DOHH2 (cell line): Measurements from ENCODE around the gene ABCB1.

Experiments
- H3F3A ChIP-seq: fragments of 200-600 bp; sonication (generic), shearing (Covaris generic); 2 replicates; pipeline ENCODE4 v1.6.0; 2016; ENCODE audit warnings: antibody characterized with exemption, mild to moderate bottlenecking; ENCODE audit not compliant: control insufficient read depth, insufficient read depth
- H3K27ac ChIP-seq: fragments of 200-600 bp; sonication (generic); 2 replicates; pipeline ENCODE4 v1.5.1; 2014; ENCODE audit warnings: low read depth, mild to moderate bottlenecking, low read length, moderate library complexity
- H3K27me3 ChIP-seq: fragments of 200-600 bp; sonication (generic); 2 replicates; pipeline ENCODE4 v1.6.1; 2014; ENCODE audit warnings: mild to moderate bottlenecking, low read length, mixed read lengths; ENCODE audit not compliant: control insufficient read depth
- H3K36me3 ChIP-seq: fragments of 200-600 bp; sonication (generic); 2 replicates; pipeline ENCODE4 v1.6.1; 2014; ENCODE audit warnings: mild to moderate bottlenecking, low read length, moderate library complexity, mixed read lengths; ENCODE audit not compliant: control insufficient read depth
- H3K4me1 ChIP-seq: fragments of 200-600 bp; sonication (generic); 2 replicates; pipeline ENCODE4 v1.6.1; 2014; ENCODE audit warnings: mild to moderate bottlenecking, low read length, mixed read lengths; ENCODE audit not compliant: control insufficient read depth
- H3K4me2 ChIP-seq: fragments of 200-600 bp; sonication (generic); 2 replicates; pipeline ENCODE4 v1.6.0; 2014; ENCODE audit warnings: mild to moderate bottlenecking, low read length, moderate library complexity
- H3K4me3 ChIP-seq: fragments of 200-600 bp; sonication (generic); 2 replicates; pipeline ENCODE4 v1.5.1; 2014; ENCODE audit warnings: mild to moderate bottlenecking, low read length, mixed read lengths
- H3K79me2 ChIP-seq: fragments of 200-600 bp; sonication (generic); 2 replicates; pipeline ENCODE4 v1.6.1; 2014; ENCODE audit warnings: mild to moderate bottlenecking, low read length, mixed read lengths; ENCODE audit not compliant: control insufficient read depth
- H3K9me2 ChIP-seq: fragments of 200-600 bp; sonication (generic); replicated peaks from 2 replicates; pipeline ENCODE4 v1.6.1; 2014; ENCODE audit warnings: mild to moderate bottlenecking, low read length, mixed read lengths; ENCODE audit not compliant: control insufficient read depth
- H3K9me3 ChIP-seq: fragments of 200-600 bp; sonication (generic); 2 replicates; pipeline ENCODE4 v1.6.1; 2014; ENCODE audit warnings: antibody characterized with exemption, low read length, mixed read lengths; ENCODE audit not compliant: control insufficient read depth, insufficient read depth
- H4K20me1 ChIP-seq: fragments of 200-600 bp; sonication (generic); 2 replicates; pipeline ENCODE4 v1.6.0; 2014; ENCODE audit warnings: low read depth, mild to moderate bottlenecking, antibody characterized with exemption, low read length, moderate library complexity; ENCODE audit not compliant: control insufficient read depth, insufficient read depth
- EZH2phosphoT487 ChIP-seq: fragments of 200-600 bp; sonication (generic); IDR thresholded peaks from 2 replicates; pipeline ENCODE4 v1.6.1; 2017; ENCODE audit warnings: borderline replicate concordance, mild to moderate bottlenecking, antibody characterized with exemption, low read length, moderate library complexity, mixed read lengths
- TF ChIP-seq, protein P1 (sequence below): fragments of 200-600 bp; sonication (generic); IDR thresholded peaks from one replicate; pipeline ENCODE4 v1.5.1; 2014; ENCODE audit warnings: antibody characterized with exemption, mild to moderate bottlenecking, low read depth, low read length; ENCODE audit not compliant: poor library complexity, severe bottlenecking

Gene ABCB1

DNA sequence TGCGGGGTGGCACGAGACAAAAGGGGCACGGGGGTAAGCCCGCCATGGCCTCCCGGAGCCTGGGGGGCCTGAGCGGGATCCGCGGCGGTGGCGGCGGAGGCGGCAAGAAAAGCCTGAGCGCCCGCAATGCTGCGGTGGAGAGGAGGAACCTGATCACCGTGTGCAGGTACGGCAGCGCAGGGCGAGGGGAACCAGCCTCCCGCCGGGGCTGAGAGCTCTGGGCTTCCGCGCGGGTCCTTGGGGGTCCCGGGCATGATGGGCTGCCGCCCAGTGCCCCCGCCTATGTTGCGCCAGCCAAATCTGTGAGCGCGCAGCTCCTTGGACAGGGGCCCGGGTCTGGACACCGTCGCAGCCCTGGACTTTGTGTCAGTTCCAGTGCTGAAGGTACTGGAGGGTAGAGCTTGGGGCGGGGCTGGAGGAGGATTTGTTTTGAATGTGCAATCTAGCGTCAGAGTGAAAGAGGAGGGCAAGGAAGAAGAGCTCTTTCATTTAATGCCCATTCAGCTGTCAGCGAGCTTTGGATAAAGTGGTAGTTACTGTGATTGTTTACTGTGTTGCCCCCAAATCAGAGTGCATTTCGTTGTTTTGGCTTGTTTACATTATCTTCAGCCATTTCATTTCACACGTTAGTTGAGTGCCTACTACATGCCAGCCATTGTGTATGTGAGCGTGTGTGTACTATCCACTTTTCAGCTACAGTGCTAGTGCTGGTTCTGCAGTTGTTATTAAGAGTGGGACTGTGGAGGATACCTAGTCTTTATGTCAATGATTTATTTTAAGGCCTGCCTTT lies 28.3 kb upstream of the ABCB1 start:
- Histone ChIP-seq H3K4me2 (peak overlapping the region; percentile 43), H3K4me1 (no peaks in the 10 kb centered on the region), H3K4me3 (peak overlapping the region; percentile 50), H3K27me3 (peaks cover 8% of the 10 kb centered on the region; the same call in 1 of the 2 replicates), H3K9me2 (no peaks in the 10 kb centered on the region), H3F3A (no peaks in the 10 kb centered on the region), H4K20me1 (no peaks in the 10 kb centered on the region), H3K9me3 (no peaks in the 10 kb centered on the region; the same call in 1 of the 2 replicates), H3K36me3 (no peaks in the 10 kb centered on the region), H3K79me2 (no peaks in the 10 kb centered on the region), H3K27ac (no peak overlapping the region)
- TF ChIP-seq EZH2phosphoT487: no peak
- TF ChIP-seq, protein P1, sequence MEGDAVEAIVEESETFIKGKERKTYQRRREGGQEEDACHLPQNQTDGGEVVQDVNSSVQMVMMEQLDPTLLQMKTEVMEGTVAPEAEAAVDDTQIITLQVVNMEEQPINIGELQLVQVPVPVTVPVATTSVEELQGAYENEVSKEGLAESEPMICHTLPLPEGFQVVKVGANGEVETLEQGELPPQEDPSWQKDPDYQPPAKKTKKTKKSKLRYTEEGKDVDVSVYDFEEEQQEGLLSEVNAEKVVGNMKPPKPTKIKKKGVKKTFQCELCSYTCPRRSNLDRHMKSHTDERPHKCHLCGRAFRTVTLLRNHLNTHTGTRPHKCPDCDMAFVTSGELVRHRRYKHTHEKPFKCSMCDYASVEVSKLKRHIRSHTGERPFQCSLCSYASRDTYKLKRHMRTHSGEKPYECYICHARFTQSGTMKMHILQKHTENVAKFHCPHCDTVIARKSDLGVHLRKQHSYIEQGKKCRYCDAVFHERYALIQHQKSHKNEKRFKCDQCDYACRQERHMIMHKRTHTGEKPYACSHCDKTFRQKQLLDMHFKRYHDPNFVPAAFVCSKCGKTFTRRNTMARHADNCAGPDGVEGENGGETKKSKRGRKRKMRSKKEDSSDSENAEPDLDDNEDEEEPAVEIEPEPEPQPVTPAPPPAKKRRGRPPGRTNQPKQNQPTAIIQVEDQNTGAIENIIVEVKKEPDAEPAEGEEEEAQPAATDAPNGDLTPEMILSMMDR: no peak

- Histone ChIP-seq H3K27me3 (peaks cover 8% of the 10 kb centered on the region; the same call in 1 of the 2 replicates), H3K4me2 (peak overlapping the region; percentile 43), H3K27ac (no peak overlapping the region), H3K36me3 (no peaks in the 10 kb centered on the region), H3F3A (no peaks in the 10 kb centered on the region), H4K20me1 (no peaks in the 10 kb centered on the region), H3K9me3 (no peaks in the 10 kb centered on the region; the same call in 1 of the 2 replicates), H3K4me1 (no peaks in the 10 kb centered on the region), H3K79me2 (no peaks in the 10 kb centered on the region), H3K9me2 (no peaks in the 10 kb centered on the region), H3K4me3 (no peak overlapping the region)
- TF ChIP-seq, protein P1: no peak
- no peak for TF ChIP-seq EZH2phosphoT487
Measured at GRCh38 chr7:87627634-87627994, 26.9 kb upstream of the ABCB1 start.

- no peaks in the 10 kb centered on the region; the same call in 1 of the 2 replicates for H3K9me3 ChIP-seq
- TF ChIP-seq EZH2phosphoT487: no peak
- TF ChIP-seq, protein P1: no peak
- no peaks in the 10 kb centered on the region for H4K20me1 ChIP-seq
- H3K4me1 ChIP-seq: no peaks in the 10 kb centered on the region
- H3K27ac ChIP-seq: no peak overlapping the region
- no peaks in the 10 kb centered on the region for H3K9me2 ChIP-seq
- no peaks in the 10 kb centered on the region for H3K36me3 ChIP-seq
- H3K4me3 ChIP-seq: no peak overlapping the region
- H3F3A ChIP-seq: no peaks in the 10 kb centered on the region
- no peaks in the 10 kb centered on the region for H3K79me2 ChIP-seq
- H3K4me2 ChIP-seq: no peak overlapping the region
- H3K27me3 ChIP-seq: peaks cover 8% of the 10 kb centered on the region; the same call in 1 of the 2 replicates
Measured at GRCh38 chr7:87625101-87625500, 24.4 kb upstream of the ABCB1 start.
